Activated T-helper 1 cell treated with anti-CD3 and anti-CD28 coated beads, Interleukin-12 subunit alpha, Interleukin-12 subunit beta, Interleukin-2, Interleukin-4 antibody, amounts not matched to agents 30 ng/mL and 10 ng/mL and 1 ng/mL, durations not matched to agents 14 hours and 24 hours and 36 hours (primary cell): ENCODE results near the gene IGSF21. TPM values are rescaled to one million over a fixed set of nuclear protein-coding genes. Genes with fewer than 3 reads are reported as not detected.

Source experiments
- DNase-seq: peaks from one replicate; pipeline ENCODE4 v3.0.0; 2021; ENCODE audit warnings: low spot score
- H3K27ac Mint-ChIP-seq: one replicate; pipeline ENCODE4 v1.8.0; 2021; ENCODE audit warnings: mild to moderate bottlenecking, mixed read lengths
- H3K27me3 Mint-ChIP-seq: one replicate; pipeline ENCODE4 v1.8.0; 2022; ENCODE audit warnings: mild to moderate bottlenecking, moderate library complexity, mixed read lengths; ENCODE audit not compliant: insufficient read depth
- H3K36me3 Mint-ChIP-seq: one replicate; pipeline ENCODE4 v1.8.0; 2021; ENCODE audit warnings: low read depth, mixed read lengths
- H3K4me1 Mint-ChIP-seq: one replicate; pipeline ENCODE4 v1.8.0; 2021; ENCODE audit warnings: low read depth, mixed read lengths
- H3K4me3 Mint-ChIP-seq: one replicate; pipeline ENCODE4 v1.8.0; 2021; ENCODE audit warnings: mild to moderate bottlenecking, moderate library complexity, mixed read lengths
- H3K9me3 Mint-ChIP-seq: one replicate; pipeline ENCODE4 v1.8.0; 2021; ENCODE audit warnings: mixed read lengths
- intact Hi-C: fragments of 100-400 bp; cut with micrococcal nuclease; formaldehyde crosslinking; loops from one replicate; pipeline ENCODE4 v1.15.1; 2024
- total RNA-seq: library from RNA; stranded (reverse); gene quantifications from 2 replicates; pipeline ENCODE4 v1.2.3, GENCODE V29; 2022

The IGSF21 gene
- total RNA-seq, 1 donor from 2014 or later: not detected

GRCh38 chr1:18166929-18167328 lies 59.3 kb downstream of the IGSF21 start:
- H3K4me1 Mint-ChIP-seq: no peaks in the 10 kb centered on the region
- no peak overlapping the region for H3K27ac Mint-ChIP-seq
- H3K36me3 Mint-ChIP-seq: no peaks in the 10 kb centered on the region
- H3K27me3 Mint-ChIP-seq: no peaks in the 10 kb centered on the region
- no peaks in the 10 kb centered on the region for H3K9me3 Mint-ChIP-seq
- intact Hi-C loops: no loop called here
- H3K4me3 Mint-ChIP-seq: no peak overlapping the region
- no peak for DNase-seq

- no peaks in the 10 kb centered on the region for H3K27me3 Mint-ChIP-seq
- H3K27ac Mint-ChIP-seq: no peak overlapping the region
- H3K4me1 Mint-ChIP-seq: no peaks in the 10 kb centered on the region
- H3K4me3 Mint-ChIP-seq: no peak overlapping the region
- H3K9me3 Mint-ChIP-seq: no peaks in the 10 kb centered on the region
- H3K36me3 Mint-ChIP-seq: no peaks in the 10 kb centered on the region
- intact Hi-C loops: no loop called here
- no peak for DNase-seq
These were observed 62.8 kb downstream of the IGSF21 start for GRCh38 chr1:18170444-18170843.

- no peaks in the 10 kb centered on the region for H3K9me3 Mint-ChIP-seq
- H3K4me1 Mint-ChIP-seq: no peaks in the 10 kb centered on the region
- no peak for DNase-seq
- H3K27ac Mint-ChIP-seq: no peak overlapping the region
- no peaks in the 10 kb centered on the region for H3K36me3 Mint-ChIP-seq
- intact Hi-C loops: no loop called here
- H3K27me3 Mint-ChIP-seq: peaks cover 7% of the 10 kb centered on the region
- H3K4me3 Mint-ChIP-seq: no peak overlapping the region
These were observed 66.4 kb downstream of the IGSF21 start for GRCh38 chr1:18174037-18174436.

- no peak for DNase-seq
- no peaks in the 10 kb centered on the region for H3K36me3 Mint-ChIP-seq
- H3K4me1 Mint-ChIP-seq: no peaks in the 10 kb centered on the region
- intact Hi-C loops: no loop called here
- no peaks in the 10 kb centered on the region for H3K9me3 Mint-ChIP-seq
- H3K4me3 Mint-ChIP-seq: no peak overlapping the region
- no peak overlapping the region for H3K27ac Mint-ChIP-seq
- peaks cover 7% of the 10 kb centered on the region for H3K27me3 Mint-ChIP-seq
These were observed 67.5 kb downstream of the IGSF21 start for GRCh38 chr1:18175051-18175450.

GRCh38 chr1:18175530-18176377 lies 68.2 kb downstream of the IGSF21 start:
- no peaks in the 10 kb centered on the region for H3K4me1 Mint-ChIP-seq
- peaks cover 7% of the 10 kb centered on the region for H3K27me3 Mint-ChIP-seq
- H3K4me3 Mint-ChIP-seq: no peak overlapping the region
- H3K36me3 Mint-ChIP-seq: no peaks in the 10 kb centered on the region
- no peak for DNase-seq
- H3K27ac Mint-ChIP-seq: no peak overlapping the region
- intact Hi-C loops: no loop called here
- no peaks in the 10 kb centered on the region for H3K9me3 Mint-ChIP-seq

- Mint-ChIP-seq H3K27me3 (peaks cover 7% of the 10 kb centered on the region), H3K27ac (no peak overlapping the region), H3K4me1 (no peaks in the 10 kb centered on the region), H3K4me3 (no peak overlapping the region), H3K36me3 (no peaks in the 10 kb centered on the region), H3K9me3 (no peaks in the 10 kb centered on the region)
- intact Hi-C loops: no loop called here
- no peak for DNase-seq
These were observed 69.0 kb downstream of the IGSF21 start for GRCh38 chr1:18176619-18177018.

GRCh38 chr1:18178111-18178510 lies 70.5 kb downstream of the IGSF21 start:
- H3K4me3 Mint-ChIP-seq: no peak overlapping the region
- intact Hi-C loops: no loop called here
- H3K9me3 Mint-ChIP-seq: no peaks in the 10 kb centered on the region
- peaks cover 7% of the 10 kb centered on the region for H3K27me3 Mint-ChIP-seq
- no peak overlapping the region for H3K27ac Mint-ChIP-seq
- no peaks in the 10 kb centered on the region for H3K36me3 Mint-ChIP-seq
- no peaks in the 10 kb centered on the region for H3K4me1 Mint-ChIP-seq
- DNase-seq: no peak

GRCh38 chr1:18179009-18179408 lies 71.4 kb downstream of the IGSF21 start:
- H3K9me3 Mint-ChIP-seq: no peaks in the 10 kb centered on the region
- no peak overlapping the region for H3K4me3 Mint-ChIP-seq
- intact Hi-C loops: no loop called here
- H3K27ac Mint-ChIP-seq: no peak overlapping the region
- H3K27me3 Mint-ChIP-seq: peaks cover 7% of the 10 kb centered on the region
- H3K4me1 Mint-ChIP-seq: no peaks in the 10 kb centered on the region
- H3K36me3 Mint-ChIP-seq: no peaks in the 10 kb centered on the region
- DNase-seq: no peak

GRCh38 chr1:18182398-18183160 lies 75.0 kb downstream of the IGSF21 start:
- no peaks in the 10 kb centered on the region for H3K4me1 Mint-ChIP-seq
- no peaks in the 10 kb centered on the region for H3K9me3 Mint-ChIP-seq
- H3K27me3 Mint-ChIP-seq: peaks cover 9% of the 10 kb centered on the region
- no peak overlapping the region for H3K27ac Mint-ChIP-seq
- intact Hi-C loops: no loop called here
- H3K36me3 Mint-ChIP-seq: no peaks in the 10 kb centered on the region
- H3K4me3 Mint-ChIP-seq: no peak overlapping the region
- DNase-seq: no peak

- Mint-ChIP-seq H3K9me3 (no peaks in the 10 kb centered on the region), H3K27me3 (peaks cover 4% of the 10 kb centered on the region), H3K27ac (no peak overlapping the region), H3K4me3 (no peak overlapping the region), H3K4me1 (no peaks in the 10 kb centered on the region), H3K36me3 (no peaks in the 10 kb centered on the region)
- no peak for DNase-seq
- intact Hi-C loops: no loop called here
These were observed 75.9 kb downstream of the IGSF21 start for GRCh38 chr1:18183533-18183932.

GRCh38 chr1:18187054-18187453 lies 79.5 kb downstream of the IGSF21 start:
- Mint-ChIP-seq H3K36me3 (no peaks in the 10 kb centered on the region), H3K4me1 (no peaks in the 10 kb centered on the region), H3K27me3 (peaks cover 4% of the 10 kb centered on the region), H3K4me3 (no peak overlapping the region), H3K27ac (no peak overlapping the region), H3K9me3 (no peaks in the 10 kb centered on the region)
- no peak for DNase-seq
- intact Hi-C loops: no loop called here

GRCh38 chr1:18188820-18189517 lies 81.4 kb downstream of the IGSF21 start:
- intact Hi-C loops: no loop called here
- Mint-ChIP-seq H3K4me1 (no peaks in the 10 kb centered on the region), H3K27me3 (peaks cover 6% of the 10 kb centered on the region), H3K36me3 (no peaks in the 10 kb centered on the region), H3K4me3 (no peak overlapping the region), H3K9me3 (no peaks in the 10 kb centered on the region), H3K27ac (no peak overlapping the region)
- DNase-seq: no peak

GRCh38 chr1:18190598-18190997 lies 83.0 kb downstream of the IGSF21 start:
- no peak for DNase-seq
- no peaks in the 10 kb centered on the region for H3K4me1 Mint-ChIP-seq
- H3K4me3 Mint-ChIP-seq: no peak overlapping the region
- intact Hi-C loops: no loop called here
- no peak overlapping the region for H3K27ac Mint-ChIP-seq
- peaks cover 6% of the 10 kb centered on the region for H3K27me3 Mint-ChIP-seq
- H3K9me3 Mint-ChIP-seq: no peaks in the 10 kb centered on the region
- H3K36me3 Mint-ChIP-seq: no peaks in the 10 kb centered on the region
